Neutrophil (primary cell): ENCODE results near the gene DNAJC10.
A peak's percentile ranks its signal among the peaks of the same experiment; 100 is the strongest.

Experiments
- H3K27ac ChIP-seq: fragments of 200-600 bp; sonication (generic); 2 replicates; pipeline ENCODE4 v1.5.1; 2016; ENCODE audit warnings: mild to moderate bottlenecking, moderate library complexity
- H3K27me3 ChIP-seq: fragments of 200-600 bp; sonication (generic); 2 replicates; pipeline ENCODE4 v1.6.0; 2016; ENCODE audit warnings: mild to moderate bottlenecking
- H3K36me3 ChIP-seq: fragments of 200-600 bp; sonication (generic); 2 replicates; pipeline ENCODE4 v1.5.1; 2017
- H3K4me1 ChIP-seq, 2 experiments: fragments of 200-600 bp in 1 of 2; sonication (generic) in 1 of 2; 1 replicate in 1 of 2; 2 replicates in 1 of 2; pipeline versions ENCODE4 v1.5.1 to v1.6.1; 2013 to 2016; ENCODE audit warnings: low read depth in 1 of 2, low read length in 1 of 2, mild to moderate bottlenecking in 1 of 2, moderate library complexity in 1 of 2; ENCODE audit not compliant: control insufficient read depth in 1 of 2, insufficient read depth in 1 of 2
- H3K4me3 ChIP-seq, 2 experiments: fragments of 200-600 bp in 1 of 2; sonication (generic) in 1 of 2; 1 replicate in 1 of 2; 2 replicates in 1 of 2; pipeline ENCODE4 v1.5.1; 2013 to 2016; ENCODE audit warnings: low read depth in 1 of 2, low read length in 1 of 2, mild to moderate bottlenecking in 1 of 2, moderate library complexity in 1 of 2
- H3K9me3 ChIP-seq: fragments of 200-600 bp; sonication (generic); 2 replicates; pipeline ENCODE4 v1.5.1; 2016
- TF ChIP-seq, protein P1 (sequence below): fragments of 200-600 bp; sonication (generic); IDR thresholded peaks from 2 replicates; pipeline ENCODE4 v1.5.1; 2016; ENCODE audit warnings: antibody characterized with exemption

The DNAJC10 gene

GRCh38 chr2:182715892-182716649, at the start of gene DNAJC10:
TSS of gene DNAJC10 (plus strand) at chr2:182716257. CDS start at chr2:182718087, 1,830 bp downstream.
- Histone ChIP-seq H3K4me3 (peak within 1 kb of the TSS; percentile 85 to 86), H3K9me3 (no peaks in the 10 kb centered on the region), H3K27ac (peak within 1 kb of the TSS; percentile 86), H3K4me1 (peaks cover 45 to 47% of the 10 kb centered on the region in 2 experiments), H3K36me3 (no peaks in the 10 kb centered on the region), H3K27me3 (no peaks in the 10 kb centered on the region)
- TF ChIP-seq, protein P1, sequence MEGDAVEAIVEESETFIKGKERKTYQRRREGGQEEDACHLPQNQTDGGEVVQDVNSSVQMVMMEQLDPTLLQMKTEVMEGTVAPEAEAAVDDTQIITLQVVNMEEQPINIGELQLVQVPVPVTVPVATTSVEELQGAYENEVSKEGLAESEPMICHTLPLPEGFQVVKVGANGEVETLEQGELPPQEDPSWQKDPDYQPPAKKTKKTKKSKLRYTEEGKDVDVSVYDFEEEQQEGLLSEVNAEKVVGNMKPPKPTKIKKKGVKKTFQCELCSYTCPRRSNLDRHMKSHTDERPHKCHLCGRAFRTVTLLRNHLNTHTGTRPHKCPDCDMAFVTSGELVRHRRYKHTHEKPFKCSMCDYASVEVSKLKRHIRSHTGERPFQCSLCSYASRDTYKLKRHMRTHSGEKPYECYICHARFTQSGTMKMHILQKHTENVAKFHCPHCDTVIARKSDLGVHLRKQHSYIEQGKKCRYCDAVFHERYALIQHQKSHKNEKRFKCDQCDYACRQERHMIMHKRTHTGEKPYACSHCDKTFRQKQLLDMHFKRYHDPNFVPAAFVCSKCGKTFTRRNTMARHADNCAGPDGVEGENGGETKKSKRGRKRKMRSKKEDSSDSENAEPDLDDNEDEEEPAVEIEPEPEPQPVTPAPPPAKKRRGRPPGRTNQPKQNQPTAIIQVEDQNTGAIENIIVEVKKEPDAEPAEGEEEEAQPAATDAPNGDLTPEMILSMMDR = peak; percentile 29

DNA sequence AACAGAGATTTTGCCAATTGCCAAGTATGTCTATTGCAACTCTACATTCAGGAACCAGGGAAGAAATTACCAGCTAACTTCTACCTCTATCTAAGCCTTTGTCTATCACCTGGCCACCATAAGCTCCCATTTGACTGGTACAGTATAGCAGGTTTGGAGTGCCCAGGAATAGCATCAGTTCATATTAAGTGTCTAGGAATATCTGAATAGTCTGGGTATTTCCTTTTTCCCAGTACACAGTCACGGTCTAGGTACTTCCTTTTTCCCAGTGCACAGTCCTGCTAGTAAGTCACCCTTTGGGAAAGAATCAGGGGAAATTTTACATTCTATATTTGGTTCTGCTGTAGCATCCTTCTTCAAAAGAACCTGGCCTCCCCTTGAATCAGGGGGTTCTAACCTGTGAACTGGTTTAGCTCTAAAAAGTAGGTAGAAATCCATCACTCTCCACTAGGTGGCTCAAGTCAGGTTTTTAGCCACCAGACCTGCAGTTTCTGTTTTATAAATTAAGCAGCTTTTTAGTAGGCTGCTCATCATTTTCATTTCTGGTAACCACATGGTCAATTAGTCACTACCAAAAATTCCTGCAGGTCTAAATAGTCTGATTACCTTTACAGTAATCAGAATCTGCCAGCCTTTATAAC, 49.3 kb upstream of the DNAJC10 start:
- H3K27ac ChIP-seq = no peak overlapping the region
- H3K36me3 ChIP-seq = no peaks in the 10 kb centered on the region
- no peaks in the 10 kb centered on the region for H3K9me3 ChIP-seq
- H3K27me3 ChIP-seq = no peaks in the 10 kb centered on the region
- TF ChIP-seq, protein P1 = no peak
- H3K4me1 ChIP-seq = no peaks in the 10 kb centered on the region
- H3K4me3 ChIP-seq = no peak overlapping the region

DNA sequence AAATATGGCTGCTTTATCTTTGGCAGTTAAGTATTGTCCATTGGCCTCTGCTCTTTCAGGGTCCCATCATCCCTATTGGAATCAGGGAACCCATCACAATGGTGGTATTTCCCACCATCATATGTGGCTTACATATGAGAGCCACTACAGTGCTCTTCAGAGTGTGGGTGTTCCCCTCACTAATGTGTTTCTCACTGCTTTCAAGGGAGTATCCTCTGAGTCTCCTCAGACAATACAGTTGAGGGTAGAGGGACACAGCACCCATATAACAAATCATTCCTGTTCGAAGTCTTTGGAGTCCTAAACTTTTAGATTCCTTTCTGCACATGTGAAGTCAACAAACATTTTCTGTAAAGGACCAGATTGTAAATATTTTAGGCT, 48.8 kb upstream of the DNAJC10 start:
- no peak overlapping the region for H3K27ac ChIP-seq
- H3K27me3 ChIP-seq = no peaks in the 10 kb centered on the region
- no peaks in the 10 kb centered on the region for H3K4me1 ChIP-seq
- TF ChIP-seq, protein P1 = no peak
- H3K9me3 ChIP-seq = no peaks in the 10 kb centered on the region
- H3K36me3 ChIP-seq = no peaks in the 10 kb centered on the region
- no peak overlapping the region for H3K4me3 ChIP-seq

- no peaks in the 10 kb centered on the region for H3K9me3 ChIP-seq
- no peaks in the 10 kb centered on the region for H3K36me3 ChIP-seq
- no peaks in the 10 kb centered on the region for H3K4me1 ChIP-seq
- H3K4me3 ChIP-seq = no peak overlapping the region
- no peak overlapping the region for H3K27ac ChIP-seq
- H3K27me3 ChIP-seq = no peaks in the 10 kb centered on the region
- TF ChIP-seq, protein P1 = no peak
These were observed 47.4 kb upstream of the DNAJC10 start for GRCh38 chr2:182668671-182669070.

- Histone ChIP-seq H3K36me3 (no peaks in the 10 kb centered on the region), H3K27me3 (no peaks in the 10 kb centered on the region), H3K9me3 (no peaks in the 10 kb centered on the region), H3K4me3 (no peak overlapping the region), H3K27ac (no peak overlapping the region), H3K4me1 (no peaks in the 10 kb centered on the region)
- TF ChIP-seq, protein P1 = no peak
These were observed 43.4 kb upstream of the DNAJC10 start for GRCh38 chr2:182672466-182673165.
